ENCODE measurements around the gene NUP214.

- TF ChIP-seq POLR2A (IDR thresholded peaks at IDR 0.05; ENCODE audit: low read depth, low read length) (no peak), TAF1 (IDR thresholded peaks at IDR 0.05; ENCODE audit: low read depth, low read length) (no peak), POLR2AphosphoS5 (IDR thresholded peaks at IDR 0.05; ENCODE audit: low read depth, low read length) (no peak)
These were observed 155.3 kb downstream of the NUP214 start for GRCh38 chr9:131280660-131281059.
